ENCODE results near the gene OR10D3.

GRCh38 chr11:124222407-124222806 lies 39.3 kb downstream of the OR10D3 start:
- TF ChIP-seq CTCF (conservative IDR thresholded peaks at IDR 0.05; ENCODE audit: low read depth, low read length) (no peak), EZH2 (IDR thresholded peaks at IDR 0.05; ENCODE audit: low read length, unreplicated experiment) (no peak), EZH2phosphoT487 (IDR thresholded peaks at IDR 0.05; ENCODE audit: borderline replicate concordance, low read length) (no peak)
